Activated T-helper 1 cell treated with anti-CD3 and anti-CD28 coated beads, Interleukin-12 subunit alpha, Interleukin-12 subunit beta, Interleukin-2, Interleukin-4 antibody, amounts not matched to agents 30 ng/mL and 10 ng/mL and 1 ng/mL, durations not matched to agents 14 hours and 24 hours and 36 hours (primary cell): ENCODE results near the gene TDP1. TPM values are rescaled to one million over a fixed set of nuclear protein-coding genes. Genes with fewer than 3 reads are reported as not detected.

ENCODE experiments used
- DNase-seq: peaks from one replicate; pipeline ENCODE4 v3.0.0; 2021; ENCODE audit warnings: low spot score
- H3K27ac Mint-ChIP-seq: one replicate; pipeline ENCODE4 v1.8.0; 2021; ENCODE audit warnings: mild to moderate bottlenecking, mixed read lengths
- H3K27me3 Mint-ChIP-seq: one replicate; pipeline ENCODE4 v1.8.0; 2022; ENCODE audit warnings: mild to moderate bottlenecking, moderate library complexity, mixed read lengths; ENCODE audit not compliant: insufficient read depth
- H3K36me3 Mint-ChIP-seq: one replicate; pipeline ENCODE4 v1.8.0; 2021; ENCODE audit warnings: low read depth, mixed read lengths
- H3K4me1 Mint-ChIP-seq: one replicate; pipeline ENCODE4 v1.8.0; 2021; ENCODE audit warnings: low read depth, mixed read lengths
- H3K4me3 Mint-ChIP-seq: one replicate; pipeline ENCODE4 v1.8.0; 2021; ENCODE audit warnings: mild to moderate bottlenecking, moderate library complexity, mixed read lengths
- H3K9me3 Mint-ChIP-seq: one replicate; pipeline ENCODE4 v1.8.0; 2021; ENCODE audit warnings: mixed read lengths
- intact Hi-C: fragments of 100-400 bp; cut with micrococcal nuclease; formaldehyde crosslinking; loops from one replicate; pipeline ENCODE4 v1.15.1; 2024
- total RNA-seq: library from RNA; stranded (reverse); gene quantifications from 2 replicates; pipeline ENCODE4 v1.2.3, GENCODE V29; 2022

Gene TDP1
- total RNA-seq, 1 donor from 2014 or later = 78.5 TPM

- no peak for DNase-seq
- intact Hi-C loops = no loop called here
- Mint-ChIP-seq H3K9me3 (no peaks in the 10 kb centered on the region), H3K4me3 (no peak overlapping the region), H3K36me3 (peaks cover 2% of the 10 kb centered on the region), H3K4me1 (peaks cover 2% of the 10 kb centered on the region), H3K27me3 (peaks cover 6% of the 10 kb centered on the region), H3K27ac (no peak overlapping the region)
Measured at GRCh38 chr14:89920056-89920455, 35.7 kb upstream of the TDP1 start.

DNA sequence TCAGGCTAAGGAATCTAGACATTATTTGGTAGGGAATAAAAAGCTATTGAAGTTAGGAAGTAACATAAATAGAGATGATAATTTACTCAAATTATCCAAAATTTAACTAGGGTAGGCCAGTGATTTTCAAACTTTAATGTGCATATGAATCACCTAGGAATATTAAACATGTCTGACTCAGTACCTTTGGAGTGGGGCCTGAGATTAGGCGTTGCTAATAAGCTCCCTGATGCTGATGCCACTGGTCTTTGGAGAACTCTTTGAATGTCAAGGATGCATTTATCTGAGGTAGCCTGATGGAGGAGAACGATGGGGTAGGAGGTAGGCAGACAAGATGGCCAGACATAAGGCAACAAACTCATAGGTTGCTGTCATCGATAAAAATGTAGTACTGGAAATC lies 34.4 kb upstream of the TDP1 start:
- Mint-ChIP-seq H3K9me3 (no peaks in the 10 kb centered on the region), H3K36me3 (peaks cover 2% of the 10 kb centered on the region), H3K4me3 (no peak overlapping the region), H3K27ac (no peak overlapping the region), H3K4me1 (no peaks in the 10 kb centered on the region), H3K27me3 (peaks cover 6% of the 10 kb centered on the region)
- no peak for DNase-seq
- intact Hi-C loops = no loop called here

DNA sequence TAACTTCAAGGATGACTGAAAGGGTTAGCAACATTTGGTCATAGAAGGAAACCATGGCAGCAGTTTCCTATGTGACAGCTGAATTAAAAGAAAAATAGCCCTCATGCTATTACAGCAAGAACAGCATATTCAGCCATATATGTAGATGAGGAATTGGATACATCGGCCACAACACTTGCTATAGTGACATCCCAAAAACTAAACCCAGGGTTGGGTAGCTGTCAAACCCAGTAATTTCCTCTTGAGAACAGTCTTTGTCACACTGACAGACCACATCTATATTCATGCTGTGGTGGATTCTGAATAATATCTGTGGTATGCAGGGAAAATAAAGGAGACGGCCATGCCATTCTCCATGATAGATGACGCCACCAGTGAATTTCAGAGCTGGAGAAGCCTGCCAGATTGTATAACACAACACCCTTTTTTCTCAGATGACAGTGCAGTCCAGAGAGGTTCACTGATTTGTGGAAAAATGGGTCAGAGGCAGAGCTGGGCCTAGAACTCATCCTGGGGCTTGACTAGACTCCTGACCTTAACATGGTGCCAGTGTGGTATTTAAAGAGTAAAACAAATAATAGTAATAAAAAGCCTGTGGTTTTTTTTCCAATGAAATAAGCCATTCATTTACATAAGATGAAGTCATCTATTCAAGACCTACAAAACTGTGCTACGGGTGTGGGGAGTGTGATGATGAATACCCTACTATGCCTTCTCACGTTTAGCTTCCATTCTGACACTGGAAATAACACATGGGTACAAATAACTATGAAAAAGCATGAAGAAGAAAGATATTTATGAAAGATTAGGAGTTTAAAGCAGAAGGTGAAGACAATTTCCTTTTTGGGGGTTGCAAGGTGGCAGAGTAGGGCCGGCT lies 33.5 kb upstream of the TDP1 start:
- Mint-ChIP-seq H3K4me3 (no peak overlapping the region), H3K27ac (no peak overlapping the region), H3K27me3 (peaks cover 4% of the 10 kb centered on the region), H3K9me3 (no peaks in the 10 kb centered on the region), H3K4me1 (no peaks in the 10 kb centered on the region), H3K36me3 (peaks cover 2% of the 10 kb centered on the region)
- intact Hi-C loops = no loop called here
- DNase-seq = no peak

GRCh38 chr14:89924268-89924667 lies 31.5 kb upstream of the TDP1 start:
- no peak for DNase-seq
- H3K4me3 Mint-ChIP-seq = no peak overlapping the region
- intact Hi-C loops = no loop called here
- peaks cover 2% of the 10 kb centered on the region for H3K36me3 Mint-ChIP-seq
- no peak overlapping the region for H3K27ac Mint-ChIP-seq
- no peaks in the 10 kb centered on the region for H3K4me1 Mint-ChIP-seq
- no peaks in the 10 kb centered on the region for H3K9me3 Mint-ChIP-seq
- no peaks in the 10 kb centered on the region for H3K27me3 Mint-ChIP-seq

GRCh38 chr14:89926694-89927093 lies 29.0 kb upstream of the TDP1 start:
- intact Hi-C loops = no loop called here
- Mint-ChIP-seq H3K36me3 (peaks cover 3% of the 10 kb centered on the region), H3K9me3 (no peaks in the 10 kb centered on the region), H3K27me3 (no peaks in the 10 kb centered on the region), H3K27ac (no peak overlapping the region), H3K4me1 (no peaks in the 10 kb centered on the region), H3K4me3 (no peak overlapping the region)
- no peak for DNase-seq

GRCh38 chr14:89927186-89927865 lies 28.4 kb upstream of the TDP1 start:
- no peaks in the 10 kb centered on the region for H3K4me1 Mint-ChIP-seq
- H3K27ac Mint-ChIP-seq = no peak overlapping the region
- H3K9me3 Mint-ChIP-seq = no peaks in the 10 kb centered on the region
- DNase-seq = no peak
- peaks cover 3% of the 10 kb centered on the region for H3K36me3 Mint-ChIP-seq
- H3K4me3 Mint-ChIP-seq = no peak overlapping the region
- H3K27me3 Mint-ChIP-seq = no peaks in the 10 kb centered on the region
- intact Hi-C loops = no loop called here

DNA sequence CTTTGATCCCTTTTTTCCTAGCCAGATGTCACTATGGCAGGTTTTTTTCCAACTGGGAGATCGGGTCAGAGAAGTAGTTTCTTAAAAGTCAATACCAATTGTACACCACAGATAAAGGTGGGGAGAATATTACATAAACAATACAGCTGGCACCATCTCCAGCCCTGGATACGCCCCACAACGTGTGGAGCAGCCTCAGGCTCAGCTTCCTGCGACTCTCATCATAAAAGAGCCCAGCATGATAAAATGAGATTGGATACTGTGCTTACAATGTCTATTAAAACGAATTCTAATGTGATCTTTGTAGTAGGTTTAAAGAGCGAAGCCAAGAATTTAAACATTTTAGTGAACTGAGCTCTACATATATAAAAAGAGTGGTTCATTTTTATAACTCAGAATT lies 22.7 kb upstream of the TDP1 start:
- Mint-ChIP-seq H3K4me1 (no peaks in the 10 kb centered on the region), H3K27ac (no peak overlapping the region), H3K36me3 (peaks cover 3% of the 10 kb centered on the region), H3K27me3 (no peaks in the 10 kb centered on the region), H3K9me3 (no peaks in the 10 kb centered on the region), H3K4me3 (no peak overlapping the region)
- DNase-seq = no peak
- intact Hi-C loops = no loop called here

DNA sequence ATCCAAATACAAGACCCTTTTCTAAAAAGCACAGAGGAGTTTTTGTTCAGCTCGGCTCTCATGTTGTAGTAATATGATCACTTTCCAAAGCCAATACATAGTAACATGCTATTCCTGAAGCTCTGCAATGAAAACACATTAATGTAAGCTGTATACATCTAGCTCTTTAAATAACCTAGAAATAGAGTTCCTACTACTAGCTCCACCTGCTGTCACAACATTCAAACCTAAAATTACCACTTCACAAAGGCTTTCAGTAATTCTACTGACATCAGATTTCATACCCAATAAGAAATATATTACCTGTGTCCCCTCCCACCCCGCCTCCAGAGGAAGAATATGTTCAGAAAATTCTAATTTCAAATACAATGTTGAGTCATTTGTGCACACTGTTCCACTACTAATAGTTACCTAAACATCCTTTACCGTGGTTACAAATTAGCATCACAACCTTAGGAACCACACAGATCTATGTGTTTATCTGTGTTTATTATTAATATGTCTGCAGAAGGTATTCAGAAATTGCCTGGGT lies 19.0 kb upstream of the TDP1 start:
- H3K9me3 Mint-ChIP-seq = no peaks in the 10 kb centered on the region
- no peaks in the 10 kb centered on the region for H3K4me1 Mint-ChIP-seq
- peaks cover 2% of the 10 kb centered on the region for H3K27me3 Mint-ChIP-seq
- no peak overlapping the region for H3K27ac Mint-ChIP-seq
- H3K4me3 Mint-ChIP-seq = no peak overlapping the region
- intact Hi-C loops = no loop called here
- DNase-seq = no peak
- no peaks in the 10 kb centered on the region for H3K36me3 Mint-ChIP-seq

GRCh38 chr14:89941830-89942377 lies 13.8 kb upstream of the TDP1 start:
- intact Hi-C loops = no loop called here
- Mint-ChIP-seq H3K27ac (no peak overlapping the region), H3K36me3 (no peaks in the 10 kb centered on the region), H3K4me1 (no peaks in the 10 kb centered on the region), H3K4me3 (no peak overlapping the region), H3K27me3 (peaks cover 2% of the 10 kb centered on the region), H3K9me3 (no peaks in the 10 kb centered on the region)
- DNase-seq = no peak

- no peak overlapping the region for H3K4me3 Mint-ChIP-seq
Measured at GRCh38 chr14:89947344-89947743, 8.4 kb upstream of the TDP1 start.

GRCh38 chr14:89952576-89952975 lies 3.2 kb upstream of the TDP1 start:
- H3K27ac Mint-ChIP-seq = no peak overlapping the region
- intact Hi-C loops = loop anchor here (10.0 kb wide), 1 partner anchor 1128 kb away; the partner anchor contains the start of gene TTC8
- peaks cover 22% of the 10 kb centered on the region for H3K36me3 Mint-ChIP-seq
- H3K9me3 Mint-ChIP-seq = no peaks in the 10 kb centered on the region
- peak overlapping the region; percentile 22 for H3K4me3 Mint-ChIP-seq
- no peak for DNase-seq
- no peaks in the 10 kb centered on the region for H3K27me3 Mint-ChIP-seq
- peaks cover 40% of the 10 kb centered on the region for H3K4me1 Mint-ChIP-seq

More at GRCh38 chr14:89947344-89947743, 8.4 kb upstream of the TDP1 start:
- no peak overlapping the region for H3K27ac Mint-ChIP-seq
- no peaks in the 10 kb centered on the region for H3K27me3 Mint-ChIP-seq
- intact Hi-C loops = no loop called here
- no peak for DNase-seq
- H3K9me3 Mint-ChIP-seq = no peaks in the 10 kb centered on the region
- H3K36me3 Mint-ChIP-seq = peaks cover 12% of the 10 kb centered on the region
- peaks cover 7% of the 10 kb centered on the region for H3K4me1 Mint-ChIP-seq

DNA sequence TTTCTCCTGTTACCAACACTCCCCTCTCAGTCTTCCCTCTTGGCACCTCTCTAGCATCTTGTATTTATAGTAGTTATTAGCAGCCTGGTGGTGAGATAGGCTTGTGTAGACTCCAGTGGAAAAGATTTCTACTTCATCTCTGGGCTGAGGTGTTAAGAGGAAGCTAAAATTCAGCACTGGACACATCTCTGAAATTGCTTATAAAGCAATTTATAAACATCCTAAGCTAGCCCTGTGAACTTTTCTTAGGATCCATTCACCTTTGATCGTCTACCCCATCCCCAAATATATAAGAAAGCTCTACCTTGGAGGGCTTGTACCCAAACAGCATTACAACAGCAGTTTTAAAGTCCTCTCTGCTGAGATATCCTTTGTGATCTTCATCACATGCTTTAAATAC lies 2.1 kb upstream of the TDP1 start:
- Mint-ChIP-seq H3K4me1 (peaks cover 50% of the 10 kb centered on the region), H3K36me3 (peaks cover 26% of the 10 kb centered on the region), H3K4me3 (peak overlapping the region; percentile 95), H3K27me3 (no peaks in the 10 kb centered on the region), H3K27ac (no peak overlapping the region), H3K9me3 (no peaks in the 10 kb centered on the region)
- intact Hi-C loops = loop anchor here (1.0 to 10.0 kb wide), 10 partner anchors 7 to 1961 kb away; partner anchors contain the start of genes EML5, GALC, KCNK13 and PSMC1
- no peak for DNase-seq
